SW 1271 (cell line): ENCODE results near the gene RAB7A.

ENCODE experiments used
- DNase-seq, 2 experiments: peaks; one replicate each; lab custom pipeline; 2025; lab: John Stamatoyannopoulos, UW

RAB7A gene

DNA sequence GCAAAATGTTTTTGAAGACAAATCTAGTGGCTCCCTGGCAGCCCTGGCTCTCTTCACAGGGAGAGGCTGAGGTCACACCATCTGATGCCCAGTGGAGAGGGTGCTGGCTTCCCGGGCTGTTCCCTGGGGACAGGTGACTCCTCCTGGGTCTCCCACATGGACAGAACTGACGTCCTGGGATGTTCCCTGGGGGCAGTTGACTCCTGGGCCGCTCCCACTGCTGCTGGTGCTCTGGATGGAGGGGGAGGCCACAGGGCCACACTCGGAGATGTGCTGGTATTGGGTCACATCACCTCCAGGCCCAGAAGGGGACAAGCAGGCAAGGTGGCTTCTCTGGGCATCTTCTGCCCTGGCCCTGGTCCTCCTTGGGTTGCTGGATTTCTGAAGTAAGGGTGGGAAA lies 125.6 kb downstream of the RAB7A start:
- DNase-seq = no peak

- no peak for DNase-seq
Measured at GRCh38 chr3:128853826-128854225, 127.8 kb downstream of the RAB7A start.

DNA sequence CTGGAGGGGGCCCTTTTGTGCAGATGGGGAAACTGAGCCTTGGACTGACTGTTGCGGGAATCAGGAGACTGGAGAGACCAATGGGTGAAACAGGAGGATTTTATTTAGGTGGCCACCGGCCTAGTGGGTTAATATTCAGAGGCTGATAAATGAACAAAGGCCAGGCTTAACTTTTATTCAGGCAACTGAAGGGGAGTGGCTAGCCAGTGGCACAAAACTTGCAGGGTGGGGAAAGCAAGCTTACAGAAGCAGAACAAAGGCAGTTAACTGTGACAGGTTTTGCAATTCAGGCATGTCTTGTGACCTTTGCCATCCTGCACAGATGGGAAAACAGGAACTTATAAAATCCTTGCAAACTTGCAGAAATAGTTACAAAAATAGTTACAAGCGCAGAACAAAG lies 128.5 kb downstream of the RAB7A start:
- no peak for DNase-seq

GRCh38 chr3:128855569-128855968 lies 129.6 kb downstream of the RAB7A start:
- no peak for DNase-seq

DNA sequence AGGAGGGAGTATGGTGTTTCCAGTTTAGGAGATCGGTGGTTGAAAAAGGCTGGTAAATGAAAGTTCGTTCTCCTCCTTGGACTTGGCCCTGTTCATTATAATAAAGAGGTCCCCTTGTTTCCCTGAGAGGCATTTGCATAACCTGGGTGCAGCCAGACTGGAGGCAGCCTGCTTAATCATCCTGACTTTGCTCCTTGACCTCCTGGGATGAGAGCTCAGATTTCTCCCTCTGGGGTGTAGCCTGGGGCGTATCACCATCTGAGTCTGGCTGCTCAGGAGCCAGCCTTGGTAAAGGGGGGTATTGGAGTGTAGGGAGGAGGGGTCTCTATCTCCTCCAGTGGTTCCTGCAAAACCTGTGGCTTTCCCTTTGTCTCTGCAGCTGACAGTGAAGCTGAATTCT lies 132.2 kb downstream of the RAB7A start:
- DNase-seq = no peak

DNA sequence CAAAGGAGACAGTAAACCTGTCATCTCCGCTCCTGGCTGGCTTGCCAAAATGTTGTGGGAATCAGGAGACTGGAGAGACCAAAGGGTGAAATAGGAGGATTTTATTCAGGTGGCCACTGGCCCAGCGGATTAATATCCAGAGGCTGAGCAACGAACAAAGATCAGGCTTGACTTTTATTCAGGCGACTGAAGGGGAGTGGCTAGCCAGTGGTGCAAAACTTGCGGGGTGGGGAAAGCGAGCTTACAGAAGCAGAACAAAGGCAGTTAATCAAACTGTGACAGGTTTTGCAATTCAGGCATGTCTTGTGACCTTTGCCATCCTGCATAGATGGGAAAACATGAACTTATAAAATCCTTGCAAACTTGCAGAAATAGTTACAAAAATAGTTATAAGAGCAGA lies 133.6 kb downstream of the RAB7A start:
- DNase-seq = no peak

DNA sequence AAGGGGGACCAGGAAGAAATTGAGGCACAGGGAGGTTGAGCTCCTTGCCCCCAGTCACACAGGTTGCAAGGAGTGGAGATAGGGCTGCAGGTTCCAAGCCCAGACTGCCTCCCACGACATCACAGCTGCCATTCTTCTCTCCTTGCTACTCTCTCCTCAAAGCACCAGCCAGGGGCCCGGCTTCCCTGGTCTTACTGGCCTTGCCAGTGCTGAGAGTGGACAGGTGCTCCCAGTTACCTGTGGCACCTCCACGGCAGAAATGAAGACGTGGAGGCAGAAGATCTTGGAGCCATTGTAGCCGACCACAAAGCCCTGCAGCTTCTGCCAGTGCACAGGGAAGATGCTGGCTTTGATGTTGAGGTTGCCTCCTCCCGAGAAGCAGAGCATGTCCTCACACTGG lies 135.5 kb downstream of the RAB7A start:
- no peak for DNase-seq

- no peak for DNase-seq
Measured at GRCh38 chr3:128863560-128863959, 137.6 kb downstream of the RAB7A start.
